Measurements from ENCODE around the gene ZNF292. TPM values are rescaled to one million over a fixed set of nuclear protein-coding genes. Genes with fewer than 3 reads are reported as not detected.

Gene ZNF292
- total RNA-seq, 4 donors from 2014 or later: 16.5 to 38.9 (median 17.3) TPM

DNA sequence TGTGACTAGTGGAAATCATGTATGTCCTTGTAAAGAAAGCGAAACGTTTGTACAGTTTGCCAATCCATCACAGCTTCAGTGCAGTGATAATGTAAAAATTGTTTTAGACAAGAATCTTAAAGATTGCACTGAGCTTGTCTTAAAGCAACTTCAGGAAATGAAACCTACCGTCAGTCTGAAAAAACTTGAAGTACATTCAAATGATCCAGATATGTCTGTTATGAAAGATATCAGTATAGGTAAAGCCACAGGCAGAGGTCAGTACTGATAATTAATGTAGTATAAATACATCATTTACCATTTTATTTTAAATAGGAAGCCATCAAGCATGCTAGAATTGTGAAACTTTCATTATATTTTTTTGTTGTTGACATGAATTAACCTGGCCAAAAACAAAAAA lies 106.2 kb downstream of the ZNF292 start:
- intact Hi-C loops (cut with DNase I): no loop called here
- no peak overlapping the region for H3K27ac ChIP-seq
- H3K36me3 ChIP-seq: peaks cover 0 to 18% (median 0%) of the 10 kb centered on the region in 3 donors
- no peak for DNase-seq
- no peak overlapping the region for H3K4me3 ChIP-seq
- TF ChIP-seq POLR2A (IDR thresholded peaks at IDR 0.05): no peak
- TF ChIP-seq, protein P1, sequence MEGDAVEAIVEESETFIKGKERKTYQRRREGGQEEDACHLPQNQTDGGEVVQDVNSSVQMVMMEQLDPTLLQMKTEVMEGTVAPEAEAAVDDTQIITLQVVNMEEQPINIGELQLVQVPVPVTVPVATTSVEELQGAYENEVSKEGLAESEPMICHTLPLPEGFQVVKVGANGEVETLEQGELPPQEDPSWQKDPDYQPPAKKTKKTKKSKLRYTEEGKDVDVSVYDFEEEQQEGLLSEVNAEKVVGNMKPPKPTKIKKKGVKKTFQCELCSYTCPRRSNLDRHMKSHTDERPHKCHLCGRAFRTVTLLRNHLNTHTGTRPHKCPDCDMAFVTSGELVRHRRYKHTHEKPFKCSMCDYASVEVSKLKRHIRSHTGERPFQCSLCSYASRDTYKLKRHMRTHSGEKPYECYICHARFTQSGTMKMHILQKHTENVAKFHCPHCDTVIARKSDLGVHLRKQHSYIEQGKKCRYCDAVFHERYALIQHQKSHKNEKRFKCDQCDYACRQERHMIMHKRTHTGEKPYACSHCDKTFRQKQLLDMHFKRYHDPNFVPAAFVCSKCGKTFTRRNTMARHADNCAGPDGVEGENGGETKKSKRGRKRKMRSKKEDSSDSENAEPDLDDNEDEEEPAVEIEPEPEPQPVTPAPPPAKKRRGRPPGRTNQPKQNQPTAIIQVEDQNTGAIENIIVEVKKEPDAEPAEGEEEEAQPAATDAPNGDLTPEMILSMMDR (IDR thresholded peaks at IDR 0.05): no peak
- no peaks in the 10 kb centered on the region for H3K9me3 ChIP-seq
- H3K4me1 ChIP-seq: no peaks in the 10 kb centered on the region
- no peaks in the 10 kb centered on the region for H3K27me3 ChIP-seq
- 73 to 77% methylated on average over 3 of the region's 3 CpGs for WGBS, 2 donors

GRCh38 chr6:87264481-87264880 lies 109.1 kb downstream of the ZNF292 start:
- Histone ChIP-seq H3K4me1 (no peaks in the 10 kb centered on the region), H3K4me3 (no peak overlapping the region), H3K27ac (no peak overlapping the region), H3K9me3 (no peaks in the 10 kb centered on the region), H3K27me3 (no peaks in the 10 kb centered on the region), H3K36me3 (no peaks in the 10 kb centered on the region)
- TF ChIP-seq, protein P1 (IDR thresholded peaks at IDR 0.05): no peak
- no peak for TF ChIP-seq POLR2A (IDR thresholded peaks at IDR 0.05)
- intact Hi-C loops (cut with DNase I): no loop called here
- DNase-seq: no peak
- WGBS, 2 donors: 74 to 100% methylated on average over 2 of the region's 2 CpGs

DNA sequence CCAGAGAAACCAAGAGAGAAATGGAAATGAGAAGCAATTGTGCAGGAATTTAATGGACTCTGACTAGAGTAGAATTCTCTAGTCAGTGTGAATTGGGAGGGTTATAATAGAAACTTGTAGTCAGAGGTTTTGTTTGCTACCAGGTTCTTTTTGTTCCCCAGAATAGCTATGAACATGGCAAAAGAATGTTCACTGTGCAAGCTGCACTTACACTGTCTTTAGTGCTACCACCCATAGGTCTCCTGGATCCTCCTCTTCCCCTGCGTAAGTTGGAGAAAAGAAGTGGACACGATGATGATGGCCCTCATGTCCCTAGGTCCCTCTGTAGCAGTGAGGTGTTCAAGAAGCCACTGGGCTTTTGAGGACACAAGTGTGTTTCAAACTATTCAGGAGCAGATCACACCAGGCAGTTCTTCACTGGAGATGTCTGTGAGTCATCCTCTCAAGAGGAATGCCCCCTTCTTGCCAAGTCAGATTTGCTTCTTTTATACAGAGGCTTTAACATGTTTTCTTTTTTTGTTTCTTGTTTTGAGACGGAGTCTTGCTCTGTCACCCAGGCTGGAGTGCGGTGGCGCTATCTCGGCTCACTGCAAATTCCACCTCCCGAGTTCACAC lies 119.4 kb downstream of the ZNF292 start:
- no peak for DNase-seq
- no peak overlapping the region for H3K27ac ChIP-seq
- intact Hi-C loops (cut with DNase I): no loop called here
- peaks cover 0 to 9% (median 0%) of the 10 kb centered on the region in 3 donors for H3K4me1 ChIP-seq
- no peaks in the 10 kb centered on the region for H3K36me3 ChIP-seq
- no peak for TF ChIP-seq POLR2A (IDR thresholded peaks at IDR 0.05)
- TF ChIP-seq, protein P1 (IDR thresholded peaks at IDR 0.05): no peak
- H3K27me3 ChIP-seq: no peaks in the 10 kb centered on the region
- 46 to 68% methylated on average over 7 of the region's 7 CpGs for WGBS, 2 donors
- no peak overlapping the region for H3K4me3 ChIP-seq
- no peaks in the 10 kb centered on the region for H3K9me3 ChIP-seq

DNA sequence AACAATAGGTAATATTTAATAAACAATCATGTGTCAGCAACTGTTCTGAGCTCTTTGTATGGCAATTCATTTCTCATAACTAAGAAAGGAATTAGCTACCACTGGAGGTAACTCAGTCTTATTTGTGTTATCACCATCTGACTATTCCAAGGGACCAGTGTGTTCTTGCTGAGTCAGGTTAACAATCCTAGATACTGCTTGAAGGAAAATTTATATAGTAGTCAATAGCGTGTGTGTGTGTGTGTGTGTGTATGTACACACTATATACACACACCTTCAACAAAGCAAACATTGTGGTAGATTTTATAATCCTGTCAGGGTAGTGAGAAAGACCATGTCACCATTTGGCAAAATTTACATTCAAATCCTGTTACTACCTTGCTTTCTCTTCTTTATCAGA lies 121.3 kb downstream of the ZNF292 start:
- DNase-seq: no peak
- Histone ChIP-seq H3K4me1 (peaks cover 0 to 9% (median 0%) of the 10 kb centered on the region in 3 donors), H3K9me3 (no peaks in the 10 kb centered on the region), H3K36me3 (no peaks in the 10 kb centered on the region), H3K27ac (no peak overlapping the region), H3K4me3 (no peak overlapping the region), H3K27me3 (no peaks in the 10 kb centered on the region)
- whole genome bisulfite sequencing, 2 donors: 63 to 76% methylated on average over 1 of the region's 1 CpG
- intact Hi-C loops (cut with DNase I): no loop called here
- no peak for TF ChIP-seq POLR2A (IDR thresholded peaks at IDR 0.05)
- TF ChIP-seq, protein P1 (IDR thresholded peaks at IDR 0.05): no peak

GRCh38 chr6:87277123-87277522 lies 121.8 kb downstream of the ZNF292 start:
- Histone ChIP-seq H3K27ac (no peak overlapping the region), H3K36me3 (no peaks in the 10 kb centered on the region), H3K4me3 (no peak overlapping the region), H3K27me3 (no peaks in the 10 kb centered on the region), H3K9me3 (no peaks in the 10 kb centered on the region), H3K4me1 (peaks cover 0 to 9% (median 0%) of the 10 kb centered on the region in 3 donors)
- intact Hi-C loops (cut with DNase I): no loop called here
- no peak for DNase-seq
- TF ChIP-seq POLR2A (IDR thresholded peaks at IDR 0.05): no peak
- TF ChIP-seq, protein P1 (IDR thresholded peaks at IDR 0.05): no peak

Measured in esophagus squamous epithelium (tissue), 5 donors.